Peyer's patch (tissue), 4 donors: ENCODE measurements around the gene PKN1. TPM values are rescaled to one million over a fixed set of nuclear protein-coding genes. Genes with fewer than 3 reads are reported as not detected.

ENCODE experiments used
- DNase-seq, 3 donors: peaks; one replicate each; pipeline ENCODE4 v3.0.0-alpha.2; 2017 to 2019
- H3K27ac ChIP-seq, 4 donors: fragments of 200-600 bp; sonication (generic); one replicate each; pipeline ENCODE4 v1.5.1; 2016 to 2019
- H3K27me3 ChIP-seq, 2 donors: fragments of 200-600 bp; sonication (generic); one replicate each; pipeline ENCODE4 v1.5.1; 2019
- H3K36me3 ChIP-seq, 3 donors: fragments of 200-600 bp; sonication (generic); one replicate each; pipeline ENCODE4 v1.5.1; 2016 to 2019
- H3K4me1 ChIP-seq, 4 donors: fragments of 200-600 bp; sonication (generic); one replicate each; pipeline ENCODE4 v1.5.1; 2016 to 2019
- H3K4me3 ChIP-seq, 4 donors: fragments of 200-600 bp; sonication (generic); 1 replicate in 3 of 4; 2 replicates in 1 of 4; pipeline ENCODE4 v1.5.1; 2016 to 2019; ENCODE audit warnings: mild to moderate bottlenecking in 1 of 4
- H3K9me3 ChIP-seq, 4 donors: fragments of 200-600 bp; sonication (generic); one replicate each; pipeline ENCODE4 v1.5.1; 2016 to 2019; ENCODE audit warnings: mild to moderate bottlenecking in 1 of 4
- CTCF ChIP-seq, 6 experiments: fragments of 450-650 bp in 4 of 6; fragments of 200-600 bp in 2 of 6; sonication (generic) in 1 of 6; IDR thresholded peaks; one replicate each; pipeline ENCODE4 v1.5.1; 2017 to 2019; ENCODE audit warnings: antibody characterized with exemption in 6 of 6, mild to moderate bottlenecking in 3 of 6, moderate library complexity in 1 of 6
- POLR2A ChIP-seq, 2 donors: fragments of 450-650 bp; IDR thresholded peaks; one replicate each; pipeline ENCODE4 v1.5.1; 2017; ENCODE audit warnings: antibody characterized with exemption in 2 of 2, mild to moderate bottlenecking in 2 of 2, moderate library complexity in 2 of 2
- total RNA-seq, 4 donors: library from RNA; depleted of rRNA; stranded (reverse); fragments of >200 nt; gene quantifications; one replicate each; pipeline ENCODE4 v1.1.0, GENCODE V29; 2016

Gene PKN1
- total RNA-seq, 4 donors from 2014 or later: 13.1 to 140 (median 28.2) TPM

- Histone ChIP-seq H3K27me3 (no peaks in the 10 kb centered on the region), H3K36me3 (peaks cover 0 to 90% (median 0%) of the 10 kb centered on the region in 3 donors), H3K9me3 (no peaks in the 10 kb centered on the region), H3K4me3 (no peak overlapping the region), H3K4me1 (peaks cover 0 to 34% (median 3%) of the 10 kb centered on the region in 4 donors), H3K27ac (peak overlapping the region; percentile 55 to 77 (median 65))
- DNase-seq: no peak
- TF ChIP-seq CTCF (IDR thresholded peaks at IDR 0.05) (no peak), POLR2A (IDR thresholded peaks at IDR 0.05) (no peak)
Measured at GRCh38 chr19:14405380-14405757, 27.7 kb upstream of the PKN1 start.

DNA sequence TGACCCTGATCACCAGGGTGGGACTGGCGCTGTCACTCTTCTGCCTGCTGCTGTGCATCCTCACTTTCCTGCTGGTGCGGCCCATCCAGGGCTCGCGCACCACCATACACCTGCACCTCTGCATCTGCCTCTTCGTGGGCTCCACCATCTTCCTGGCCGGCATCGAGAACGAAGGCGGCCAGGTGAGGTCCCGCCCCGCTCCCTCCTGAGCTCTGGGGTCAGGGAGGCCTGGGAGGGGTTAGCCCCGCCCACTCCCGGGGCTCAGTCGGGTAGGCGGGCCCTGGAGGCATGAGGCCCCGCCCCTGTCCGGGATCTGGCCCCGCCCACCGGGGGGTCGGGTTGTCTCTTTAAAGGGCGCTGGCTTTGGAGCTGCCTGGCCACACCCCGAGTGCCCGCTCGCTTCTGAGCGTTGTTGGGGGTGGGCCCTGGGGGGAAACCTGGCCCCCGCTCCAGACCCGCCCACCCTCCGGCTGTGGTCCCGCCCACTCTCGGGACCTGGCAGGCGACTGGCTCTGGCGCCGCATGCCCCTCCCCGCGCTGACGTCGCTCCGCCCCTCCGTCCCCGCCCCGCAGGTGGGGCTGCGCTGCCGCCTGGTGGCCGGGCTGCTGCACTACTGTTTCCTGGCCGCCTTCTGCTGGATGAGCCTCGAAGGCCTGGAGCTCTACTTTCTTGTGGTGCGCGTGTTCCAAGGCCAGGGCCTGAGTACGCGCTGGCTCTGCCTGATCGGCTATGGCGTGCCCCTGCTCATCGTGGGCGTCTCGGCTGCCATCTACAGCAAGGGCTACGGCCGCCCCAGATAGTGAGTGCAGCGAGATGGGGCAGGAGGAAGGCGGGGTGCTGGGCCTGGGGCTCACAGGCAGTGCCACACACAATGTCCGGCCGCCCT, 27.1 kb upstream of the PKN1 start:
- Histone ChIP-seq H3K27ac (peak overlapping the region; percentile 55 to 77 (median 65)), H3K27me3 (no peaks in the 10 kb centered on the region), H3K4me1 (peaks cover 0 to 34% (median 3%) of the 10 kb centered on the region in 4 donors), H3K9me3 (no peaks in the 10 kb centered on the region), H3K36me3 (peaks cover 0 to 90% (median 0%) of the 10 kb centered on the region in 3 donors), H3K4me3 (peak overlapping the region in 3 of 4 donors; percentile 6 to 20 (median 12))
- peak; percentile 80 to 92 (median 90) for DNase-seq
- TF ChIP-seq CTCF (IDR thresholded peaks at IDR 0.05): peak; percentile 80 to 92 (median 87)
- TF ChIP-seq POLR2A (IDR thresholded peaks at IDR 0.05): no peak

- no peak overlapping the region for H3K4me3 ChIP-seq
- no peaks in the 10 kb centered on the region for H3K9me3 ChIP-seq
- H3K27me3 ChIP-seq: no peaks in the 10 kb centered on the region
- TF ChIP-seq CTCF (IDR thresholded peaks at IDR 0.05) (no peak), POLR2A (IDR thresholded peaks at IDR 0.05) (no peak)
- peaks cover 0 to 34% (median 3%) of the 10 kb centered on the region in 4 donors for H3K4me1 ChIP-seq
- DNase-seq: no peak
- peak overlapping the region in 3 of 4 donors; percentile 73 to 77 (median 74) for H3K27ac ChIP-seq
- H3K36me3 ChIP-seq: peaks cover 0 to 90% (median 0%) of the 10 kb centered on the region in 3 donors
Measured at GRCh38 chr19:14406645-14407401, 26.3 kb upstream of the PKN1 start.

DNA sequence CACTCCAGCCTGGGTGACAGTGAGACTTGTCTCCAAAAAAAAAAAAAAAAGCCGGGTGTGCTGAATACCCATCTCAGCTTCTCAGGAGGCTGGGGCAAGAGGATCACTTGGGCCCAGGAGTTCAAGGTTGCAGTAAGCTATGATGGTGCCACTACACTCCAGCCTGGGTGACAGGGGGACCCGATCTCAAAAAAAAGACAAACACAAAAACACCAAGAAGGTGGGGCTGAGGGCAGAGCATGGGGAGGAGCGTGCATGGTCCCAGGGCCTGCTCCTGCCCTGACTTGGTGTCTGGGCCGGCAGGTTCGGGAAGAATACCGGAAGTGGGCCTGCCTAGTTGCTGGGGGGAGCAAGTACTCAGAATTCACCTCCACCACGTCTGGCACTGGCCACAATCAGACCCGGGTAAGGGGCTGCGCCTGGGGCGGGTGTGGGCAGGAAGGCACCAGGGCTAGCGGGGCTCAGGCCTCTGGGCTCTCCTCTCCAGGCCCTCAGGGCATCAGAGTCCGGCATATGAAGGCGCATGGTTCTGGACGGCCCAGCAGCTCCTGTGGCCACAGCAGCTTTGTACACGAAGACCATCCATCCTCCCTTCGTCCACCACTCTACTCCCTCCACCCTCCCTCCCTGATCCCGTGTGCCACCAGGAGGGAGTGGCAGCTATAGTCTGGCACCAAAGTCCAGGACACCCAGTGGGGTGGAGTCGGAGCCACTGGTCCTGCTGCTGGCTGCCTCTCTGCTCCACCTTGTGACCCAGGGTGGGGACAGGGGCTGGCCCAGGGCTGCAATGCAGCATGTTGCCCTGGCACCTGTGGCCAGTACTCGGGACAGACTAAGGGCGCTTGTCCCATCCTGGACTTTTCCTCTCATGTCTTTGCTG, 25.3 kb upstream of the PKN1 start:
- Histone ChIP-seq H3K36me3 (peaks cover 0 to 92% (median 0%) of the 10 kb centered on the region in 3 donors), H3K27me3 (no peaks in the 10 kb centered on the region), H3K4me3 (no peak overlapping the region), H3K9me3 (no peaks in the 10 kb centered on the region), H3K27ac (peak overlapping the region in 2 of 4 donors; percentile 73 to 77), H3K4me1 (peaks cover 0 to 40% (median 3%) of the 10 kb centered on the region in 4 donors)
- TF ChIP-seq POLR2A (IDR thresholded peaks at IDR 0.05): no peak
- peak in 2 of 6 experiments; percentile 14 to 18 for TF ChIP-seq CTCF (IDR thresholded peaks at IDR 0.05)
- peak in 2 of 3 donors; percentile 89 for DNase-seq
